DMS79 treated with DMSO at 0.1 percent for 48 hours (cell line): ENCODE data around the gene SYNJ2.
"Not testable (repeated sequence)": the region's sequence is repeated elsewhere in the genome, so short reads cannot be mapped to it uniquely, and the experiment has no call there.

Experiments
- DNase-seq: peaks from one replicate; lab custom pipeline; 2025; lab: John Stamatoyannopoulos, UW

Gene SYNJ2

GRCh38 chr6:157981395-157982101 is at the start of gene SYNJ2:
Gene SYNJ2, plus strand, starts transcription at chr6:157981863. Its CDS starts 99 bp downstream, at chr6:157981962.
- peak; percentile 59 for DNase-seq

GRCh38 chr6:157935786-157936185 is 45.9 kb upstream of the SYNJ2 start:
- DNase-seq: no peak

GRCh38 chr6:157937318-157937717 is 44.3 kb upstream of the SYNJ2 start:
- DNase-seq: no peak

GRCh38 chr6:157937916-157938315 is 43.7 kb upstream of the SYNJ2 start:
- no peak for DNase-seq

GRCh38 chr6:157940375-157941036 is 41.2 kb upstream of the SYNJ2 start:
- not testable (repeated sequence) for DNase-seq

GRCh38 chr6:157941101-157941863 is 40.4 kb upstream of the SYNJ2 start:
- no peak for DNase-seq

- no peak for DNase-seq
Measured at GRCh38 chr6:157942351-157942750, 39.3 kb upstream of the SYNJ2 start.

- DNase-seq: no peak
Measured at GRCh38 chr6:157943249-157943963, 38.3 kb upstream of the SYNJ2 start.

GRCh38 chr6:157943964-157944283 is 37.7 kb upstream of the SYNJ2 start:
- DNase-seq: no peak

GRCh38 chr6:157944983-157945931 is 36.4 kb upstream of the SYNJ2 start:
- DNase-seq: no peak

GRCh38 chr6:157946053-157946617 is 35.5 kb upstream of the SYNJ2 start:
- DNase-seq: no peak

- no peak for DNase-seq
Measured at GRCh38 chr6:157946865-157947532, 34.7 kb upstream of the SYNJ2 start.

GRCh38 chr6:157950899-157951298 is 30.8 kb upstream of the SYNJ2 start:
- not testable (repeated sequence) for DNase-seq

- no peak for DNase-seq
Measured at GRCh38 chr6:157951828-157952227, 29.8 kb upstream of the SYNJ2 start.

- no peak for DNase-seq
Measured at GRCh38 chr6:157952861-157953351, 28.8 kb upstream of the SYNJ2 start.

GRCh38 chr6:157953580-157954091 is 28.0 kb upstream of the SYNJ2 start:
- DNase-seq: peak; percentile 83

GRCh38 chr6:157954150-157955117 is 27.2 kb upstream of the SYNJ2 start:
- peak; percentile 83 for DNase-seq

GRCh38 chr6:157955675-157956074 is 26.0 kb upstream of the SYNJ2 start:
- DNase-seq: no peak
